GM23248 (cell line): ENCODE data around the gene ZDBF2. TPM values are rescaled to one million over a fixed set of nuclear protein-coding genes. Genes with fewer than 3 reads are reported as not detected.
A peak's percentile ranks its signal among the peaks of the same experiment; 100 is the strongest.

Experiments
- DNase-seq: peaks from one replicate; pipeline ENCODE4 v3.0.0-alpha.2; 2015
- H2AFZ ChIP-seq: fragments of 200-600 bp; sonication (generic); 2 replicates; pipeline ENCODE4 v1.6.1; 2016; ENCODE audit warnings: antibody characterized with exemption
- H3F3A ChIP-seq: fragments of 200-600 bp; sonication (generic); 2 replicates; pipeline ENCODE4 v1.6.1; 2016; ENCODE audit warnings: mild to moderate bottlenecking, antibody characterized with exemption, mixed run types; ENCODE audit not compliant: insufficient read depth
- H3K27ac ChIP-seq: fragments of 200-600 bp; sonication (generic); 2 replicates; pipeline ENCODE4 v1.5.1; 2016; ENCODE audit warnings: mild to moderate bottlenecking
- H3K27me3 ChIP-seq: fragments of 200-600 bp; sonication (generic); replicated peaks from 2 replicates; pipeline ENCODE4 v1.6.1; 2016; ENCODE audit warnings: mild to moderate bottlenecking; ENCODE audit not compliant: insufficient read depth
- H3K36me3 ChIP-seq: fragments of 200-600 bp; sonication (generic); 2 replicates; pipeline ENCODE4 v1.6.1; 2016; ENCODE audit warnings: low read depth, mild to moderate bottlenecking
- H3K4me1 ChIP-seq: fragments of 200-600 bp; sonication (generic); 2 replicates; pipeline ENCODE4 v1.6.1; 2016; ENCODE audit warnings: mild to moderate bottlenecking; ENCODE audit not compliant: insufficient read depth
- H3K4me2 ChIP-seq: fragments of 200-600 bp; sonication (generic); one replicate; pipeline ENCODE4 v1.6.1; 2016; ENCODE audit warnings: mild to moderate bottlenecking; ENCODE audit not compliant: unreplicated experiment
- H3K4me3 ChIP-seq: fragments of 200-600 bp; sonication (generic); 2 replicates; pipeline ENCODE4 v1.5.1; 2016; ENCODE audit warnings: mild to moderate bottlenecking
- H3K79me2 ChIP-seq: fragments of 200-600 bp; sonication (generic); 2 replicates; pipeline ENCODE4 v1.6.1; 2016; ENCODE audit warnings: mild to moderate bottlenecking; ENCODE audit not compliant: insufficient read depth
- H3K9ac ChIP-seq: fragments of 200-600 bp; sonication (generic); 2 replicates; pipeline ENCODE4 v1.6.1; 2016; ENCODE audit warnings: mild to moderate bottlenecking
- H3K9me2 ChIP-seq: fragments of 200-600 bp; sonication (generic); 2 replicates; pipeline ENCODE4 v1.6.1; 2016; ENCODE audit warnings: mixed run types, mild to moderate bottlenecking, moderate library complexity; ENCODE audit not compliant: insufficient read depth
- H3K9me3 ChIP-seq: fragments of 200-600 bp; sonication (generic); one replicate; pipeline ENCODE4 v1.6.1; 2017; ENCODE audit warnings: low read depth
- H4K20me1 ChIP-seq: fragments of 200-600 bp; sonication (generic); 2 replicates; pipeline ENCODE4 v1.6.0; 2016; ENCODE audit not compliant: insufficient read depth
- EZH2 ChIP-seq: fragments of 200-600 bp; sonication (generic); IDR thresholded peaks from 2 replicates; pipeline ENCODE4 v1.6.1; 2018; ENCODE audit warnings: antibody characterized with exemption, mild to moderate bottlenecking; ENCODE audit not compliant: insufficient read depth, poor library complexity, severe bottlenecking
- EZH2phosphoT487 ChIP-seq: fragments of 200-600 bp; sonication (generic); IDR thresholded peaks from 2 replicates; pipeline ENCODE4 v1.6.1; 2018; ENCODE audit warnings: antibody characterized with exemption, moderate library complexity, mild to moderate bottlenecking, low read depth; ENCODE audit not compliant: insufficient read depth
- WGBS, 2 experiments: methylation state at CpG; one replicate each; pipeline ENCODE4 v1.1.6; 2015 to 2017; ENCODE audit warnings: low lambda C conversion rate in 2 of 2, low coverage in 1 of 2; ENCODE audit errors: missing lambda C conversion rate in 2 of 2; 5-methylcytosine and 5-hydroxymethylcytosine counted together
- in situ Hi-C: fragments of 300-500 bp; cut with MboI; formaldehyde crosslinking; loops from 2 replicates; pipeline ENCODE4 v1.15.0; 2020
- polyA plus RNA-seq: library from polyadenylated mRNA; unstranded; fragments of >200 nt; fragmentation: Nextera tagmentation; extraction: Ambion mirVana; gene quantifications from 2 replicates; pipeline ENCODE4 v1.2.1, GENCODE V29; 2016
- total RNA-seq: library from RNA; depleted of rRNA; stranded (reverse); fragments of >200 nt; shearing (Covaris generic); gene quantifications from 2 replicates; pipeline ENCODE4 v1.2.3, GENCODE V29; 2014

ZDBF2 gene
- total and polyA plus RNA-seq, 2 experiments from 2014 or later, result 3.0 to 10.2 TPM

- Histone ChIP-seq H3K4me3 (no peak overlapping the region), H3K9me3 (no peaks in the 10 kb centered on the region), H4K20me1 (no peaks in the 10 kb centered on the region), H3K4me1 (no peaks in the 10 kb centered on the region), H3K9me2 (no peaks in the 10 kb centered on the region), H2AFZ (no peak overlapping the region), H3K9ac (no peak overlapping the region), H3F3A (no peaks in the 10 kb centered on the region), H3K36me3 (no peaks in the 10 kb centered on the region), H3K27me3 (no peaks in the 10 kb centered on the region), H3K4me2 (no peak overlapping the region), H3K79me2 (no peaks in the 10 kb centered on the region), H3K27ac (no peak overlapping the region)
- 3% methylated on average over 3 of the region's 3 CpGs for WGBS, 2 experiments
- TF ChIP-seq EZH2, result no peak
- no peak for TF ChIP-seq EZH2phosphoT487
- DNase-seq, result peak; percentile 32
- in situ Hi-C loops, result no loop called here
Measured at GRCh38 chr2:206240327-206240726, 34.1 kb upstream of the ZDBF2 start.

DNA sequence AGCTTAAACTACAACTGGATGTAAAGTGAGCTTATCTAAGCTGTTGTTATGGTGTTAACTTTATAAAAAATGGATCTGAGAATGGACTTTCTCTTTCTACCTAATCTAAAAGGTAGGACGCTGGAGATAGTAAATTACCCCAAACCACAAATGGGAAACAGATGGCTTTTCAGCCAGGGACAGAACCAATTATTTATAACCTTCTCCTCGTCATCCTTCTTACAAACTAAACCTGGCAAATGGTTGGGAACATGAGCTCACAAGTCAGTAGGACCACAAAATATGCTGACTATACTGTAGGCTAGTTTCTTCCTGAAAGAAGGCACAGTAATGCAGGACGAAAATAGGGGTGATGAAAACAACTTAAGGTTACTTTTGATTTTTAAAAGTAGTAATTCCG lies 32.7 kb upstream of the ZDBF2 start:
- H3K4me2 ChIP-seq, result no peak overlapping the region
- no peaks in the 10 kb centered on the region for H3F3A ChIP-seq
- H2AFZ ChIP-seq, result 0 out of 2 replicates have a peak overlapping the region, but pooled peaks have one; percentile 23
- H3K27ac ChIP-seq, result no peak overlapping the region
- no peak overlapping the region for H3K9ac ChIP-seq
- H3K4me1 ChIP-seq, result no peaks in the 10 kb centered on the region
- H3K79me2 ChIP-seq, result no peaks in the 10 kb centered on the region
- in situ Hi-C loops, result no loop called here
- DNase-seq, result peak; percentile 50
- 26 to 29% methylated on average over 4 of the region's 4 CpGs for WGBS, 2 experiments
- no peaks in the 10 kb centered on the region for H3K27me3 ChIP-seq
- no peaks in the 10 kb centered on the region for H3K9me2 ChIP-seq
- H3K9me3 ChIP-seq, result no peaks in the 10 kb centered on the region
- no peaks in the 10 kb centered on the region for H3K36me3 ChIP-seq
- TF ChIP-seq EZH2phosphoT487, result no peak
- TF ChIP-seq EZH2, result no peak
- no peak overlapping the region for H3K4me3 ChIP-seq
- H4K20me1 ChIP-seq, result no peaks in the 10 kb centered on the region

- no peaks in the 10 kb centered on the region for H3K4me1 ChIP-seq
- H3K4me3 ChIP-seq, result no peak overlapping the region
- TF ChIP-seq EZH2phosphoT487, result no peak
- no peak for TF ChIP-seq EZH2
- WGBS, 2 experiments, result 6 to 18% methylated on average over 2 of the region's 2 CpGs
- no peaks in the 10 kb centered on the region for H3K27me3 ChIP-seq
- H3K9ac ChIP-seq, result no peak overlapping the region
- no peak for DNase-seq
- in situ Hi-C loops, result no loop called here
- no peaks in the 10 kb centered on the region for H3F3A ChIP-seq
- no peak overlapping the region for H2AFZ ChIP-seq
- no peaks in the 10 kb centered on the region for H3K79me2 ChIP-seq
- no peaks in the 10 kb centered on the region for H4K20me1 ChIP-seq
- no peaks in the 10 kb centered on the region for H3K9me2 ChIP-seq
- H3K9me3 ChIP-seq, result no peaks in the 10 kb centered on the region
- no peaks in the 10 kb centered on the region for H3K36me3 ChIP-seq
- no peak overlapping the region for H3K4me2 ChIP-seq
- H3K27ac ChIP-seq, result no peak overlapping the region
Measured at GRCh38 chr2:206245265-206245672, 29.2 kb upstream of the ZDBF2 start.

DNA sequence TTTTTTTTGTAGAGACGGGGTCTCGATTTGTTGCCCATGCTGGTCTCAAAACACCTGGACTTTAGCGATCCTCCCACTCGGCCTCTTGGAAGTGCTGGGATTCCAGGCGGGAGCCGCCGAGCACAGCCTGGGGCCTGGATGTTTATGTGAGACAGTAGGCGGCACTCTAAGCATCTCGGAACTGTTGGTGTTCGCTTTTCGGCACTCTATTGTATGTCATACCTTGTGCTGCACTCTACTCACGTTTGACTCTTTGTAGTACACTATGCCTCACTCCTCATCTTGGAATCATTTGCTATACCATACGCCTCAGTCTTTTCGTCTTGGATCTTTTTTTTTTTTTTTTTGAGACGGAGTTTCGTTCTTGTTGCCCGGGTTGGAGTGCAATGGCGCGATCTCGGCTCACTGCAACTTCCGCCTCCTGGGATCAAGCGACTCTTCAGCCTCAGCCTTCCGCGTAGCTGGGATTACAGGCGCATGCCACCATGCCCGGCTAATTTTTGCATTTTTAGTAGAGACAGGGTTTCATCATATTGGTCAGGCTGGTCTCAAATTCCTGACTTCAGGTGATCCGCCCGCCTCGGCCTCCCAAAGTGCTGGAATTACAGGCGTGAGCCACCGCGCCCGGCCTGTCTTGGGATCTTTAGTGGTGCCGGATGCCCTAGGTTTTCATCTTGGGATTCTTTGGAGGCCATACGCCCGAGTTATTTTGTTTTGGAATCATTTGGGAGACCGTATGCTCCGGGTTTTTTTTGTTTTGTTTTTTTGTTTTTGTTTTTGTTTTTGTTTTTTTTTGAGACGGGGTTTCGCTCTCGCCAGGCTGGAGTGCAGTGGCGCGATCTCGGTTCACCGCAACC lies 24.2 kb upstream of the ZDBF2 start:
- Histone ChIP-seq H3K9me3 (no peaks in the 10 kb centered on the region), H3K4me1 (no peaks in the 10 kb centered on the region), H3K9me2 (no peaks in the 10 kb centered on the region), H3K4me2 (peak overlapping the region; percentile 57), H3K36me3 (no peaks in the 10 kb centered on the region), H3K27ac (no peak overlapping the region), H3K79me2 (no peaks in the 10 kb centered on the region), H3K9ac (no peak overlapping the region), H4K20me1 (no peaks in the 10 kb centered on the region), H3K27me3 (peaks cover 46% of the 10 kb centered on the region), H2AFZ (peak overlapping the region; percentile 73), H3F3A (no peaks in the 10 kb centered on the region), H3K4me3 (peak overlapping the region; percentile 70)
- WGBS, 2 experiments, result 40 to 53% methylated on average over 43 to 45 of the region's 45 CpGs
- in situ Hi-C loops, result no loop called here
- peak; percentile 56 for DNase-seq
- TF ChIP-seq EZH2phosphoT487, result no peak
- TF ChIP-seq EZH2, result no peak
